Raji (cell line): ENCODE data around the gene SCGN.

ENCODE experiments used
- POLR2A ChIP-seq: IDR thresholded peaks from 2 replicates; pipeline ENCODE4 v1.6.1; 2011; ENCODE audit warnings: low read depth, low read length, control low read depth; ENCODE audit not compliant: insufficient read depth

SCGN gene

GRCh38 chr6:25630508-25631278, 21.3 kb upstream of the SCGN start:
- TF ChIP-seq POLR2A, result no peak

- TF ChIP-seq POLR2A, result no peak
Observed at GRCh38 chr6:25635886-25636317, 16.1 kb upstream of the SCGN start.

- no peak for TF ChIP-seq POLR2A
Observed at GRCh38 chr6:25637211-25637610, 14.8 kb upstream of the SCGN start.

- no peak for TF ChIP-seq POLR2A
Observed at GRCh38 chr6:25637960-25638434, 14.0 kb upstream of the SCGN start.

GRCh38 chr6:25639653-25640052, 12.4 kb upstream of the SCGN start:
- no peak for TF ChIP-seq POLR2A

GRCh38 chr6:25640446-25640845, 11.6 kb upstream of the SCGN start:
- no peak for TF ChIP-seq POLR2A

GRCh38 chr6:25640891-25641290, 11.1 kb upstream of the SCGN start:
- no peak for TF ChIP-seq POLR2A

GRCh38 chr6:25641377-25641776, 10.6 kb upstream of the SCGN start:
- TF ChIP-seq POLR2A, result no peak

GRCh38 chr6:25641940-25642666, 9.9 kb upstream of the SCGN start:
- no peak for TF ChIP-seq POLR2A

GRCh38 chr6:25642667-25643328, 9.2 kb upstream of the SCGN start:
- TF ChIP-seq POLR2A, result no peak

GRCh38 chr6:25645916-25646315, 6.1 kb upstream of the SCGN start:
- TF ChIP-seq POLR2A, result no peak

- TF ChIP-seq POLR2A, result no peak
Observed at GRCh38 chr6:25649611-25650010, 2.4 kb upstream of the SCGN start.

GRCh38 chr6:25655723-25656122, 3.7 kb downstream of the SCGN start:
- TF ChIP-seq POLR2A, result no peak

- no peak for TF ChIP-seq POLR2A
Observed at GRCh38 chr6:25659633-25660368, 7.8 kb downstream of the SCGN start.

- no peak for TF ChIP-seq POLR2A
Observed at GRCh38 chr6:25660512-25660911, 8.5 kb downstream of the SCGN start.
